C1 segment of cervical spinal cord (tissue), 14 donors: ENCODE data around the gene DAAM1.
A peak's percentile ranks its signal among the peaks of the same experiment; 100 is the strongest.

Experiments used
- DNase-seq, 14 donors: peaks; one replicate each; lab custom pipeline; 2025; lab: John Stamatoyannopoulos, UW

DAAM1 gene

GRCh38 chr14:59188461-59189090, at the start of gene DAAM1:
TSS of gene DAAM1 (plus strand) at chr14:59188667. CDS start at chr14:59263478, 74,811 bp downstream.
- DNase-seq: peak; percentile 83 to 99 (median 96)

GRCh38 chr14:59139324-59139723, 49.1 kb upstream of the DAAM1 start:
- DNase-seq: no peak

- no peak for DNase-seq
Observed at GRCh38 chr14:59140106-59140843, 48.2 kb upstream of the DAAM1 start.

- no peak for DNase-seq
Observed at GRCh38 chr14:59146484-59146883, 42.0 kb upstream of the DAAM1 start.

GRCh38 chr14:59147007-59147406, 41.5 kb upstream of the DAAM1 start:
- DNase-seq: no peak

- no peak for DNase-seq
Observed at GRCh38 chr14:59148334-59148900, 40.0 kb upstream of the DAAM1 start.

- DNase-seq: peak in 1 of 14 donors; percentile 6
Observed at GRCh38 chr14:59150990-59151389, 37.5 kb upstream of the DAAM1 start.

GRCh38 chr14:59154373-59154772, 34.1 kb upstream of the DAAM1 start:
- no peak for DNase-seq

- no peak for DNase-seq
Observed at GRCh38 chr14:59155886-59156285, 32.6 kb upstream of the DAAM1 start.

GRCh38 chr14:59159169-59159568, 29.3 kb upstream of the DAAM1 start:
- no peak for DNase-seq

- DNase-seq: no peak
Observed at GRCh38 chr14:59160506-59160905, 28.0 kb upstream of the DAAM1 start.

GRCh38 chr14:59161561-59162175, 26.8 kb upstream of the DAAM1 start:
- peak in 1 of 14 donors; percentile 31 for DNase-seq

GRCh38 chr14:59166258-59166657, 22.2 kb upstream of the DAAM1 start:
- DNase-seq: no peak

- no peak for DNase-seq
Observed at GRCh38 chr14:59175404-59175803, 13.1 kb upstream of the DAAM1 start.

GRCh38 chr14:59176765-59177164, 11.7 kb upstream of the DAAM1 start:
- DNase-seq: no peak

GRCh38 chr14:59177262-59177661, 11.2 kb upstream of the DAAM1 start:
- DNase-seq: no peak

GRCh38 chr14:59181791-59182190, 6.7 kb upstream of the DAAM1 start:
- DNase-seq: no peak

GRCh38 chr14:59182641-59183040, 5.8 kb upstream of the DAAM1 start:
- DNase-seq: no peak

- DNase-seq: no peak
Observed at GRCh38 chr14:59183150-59183549, 5.3 kb upstream of the DAAM1 start.

- DNase-seq: no peak
Observed at GRCh38 chr14:59184396-59184795, 4.1 kb upstream of the DAAM1 start.

- DNase-seq: no peak
Observed at GRCh38 chr14:59185676-59186075, 2.8 kb upstream of the DAAM1 start.

- DNase-seq: no peak
Observed at GRCh38 chr14:59186306-59186705, 2.2 kb upstream of the DAAM1 start.

GRCh38 chr14:59187118-59187517, 1.3 kb upstream of the DAAM1 start:
- DNase-seq: no peak
